Common myeloid progenitor, CD34-positive (primary cell): ENCODE results near the gene COL27A1.

Experiments used
- CTCF ChIA-PET: fragments of 350-600 bp; sonication (Branson Sonifier 250); formaldehyde crosslinking; loops from one replicate; lab custom pipeline; 2021; ENCODE audit warnings: antibody characterized with exemption; lab: Charles Lee
- POLR2A ChIA-PET: fragments of 350-600 bp; sonication (Branson Sonifier 250); formaldehyde crosslinking; loops from one replicate; lab custom pipeline; 2021; ENCODE audit warnings: antibody characterized with exemption; lab: Charles Lee
- DNase-seq, 3 donors: peaks; one replicate each; pipeline versions ENCODE4 v3.0.0 to v3.0.0-alpha.2; 2013
- H3K27ac ChIP-seq, 2 experiments: 1 replicate in 1 of 2; 2 replicates in 1 of 2; pipeline ENCODE4 v1.7.0; 2013; ENCODE audit warnings: inconsistent platforms in 2 of 2, low read length in 2 of 2, mild to moderate bottlenecking in 2 of 2, low read depth in 1 of 2, moderate library complexity in 1 of 2; ENCODE audit not compliant: severe bottlenecking in 2 of 2, insufficient read depth in 1 of 2, poor library complexity in 1 of 2
- H3K27me3 ChIP-seq, 5 experiments: replicated peaks in 2 of 5; 1 replicate in 3 of 5; 2 replicates in 2 of 5; pipeline versions ENCODE4 v1.6.1 to v1.7.0; 2013; ENCODE audit warnings: low read length in 4 of 5, mild to moderate bottlenecking in 2 of 5, moderate library complexity in 2 of 5, inconsistent platforms in 1 of 5; ENCODE audit not compliant: insufficient read depth in 5 of 5, control insufficient read depth in 4 of 5
- H3K36me3 ChIP-seq, 4 experiments: 1 replicate in 2 of 4; 2 replicates in 2 of 4; pipeline versions ENCODE4 v1.6.1 to v1.7.0; 2013; ENCODE audit warnings: low read length in 3 of 4, control low read depth in 1 of 4, mild to moderate bottlenecking in 1 of 4; ENCODE audit not compliant: control insufficient read depth in 4 of 4, insufficient read depth in 4 of 4
- H3K4me1 ChIP-seq, 4 experiments: 1 replicate in 3 of 4; 2 replicates in 1 of 4; pipeline versions ENCODE4 v1.6.1 to v1.7.1; 2013; ENCODE audit warnings: low read length in 3 of 4, mild to moderate bottlenecking in 3 of 4, control low read depth in 1 of 4, inconsistent platforms in 1 of 4, moderate library complexity in 1 of 4; ENCODE audit not compliant: control insufficient read depth in 4 of 4, insufficient read depth in 4 of 4; ENCODE audit errors: control extremely low read depth in 1 of 4
- H3K4me3 ChIP-seq, 7 experiments: 1 replicate in 4 of 7; 2 replicates in 3 of 7; pipeline versions ENCODE4 v1.5.1 to v1.7.0; 2013; ENCODE audit warnings: mild to moderate bottlenecking in 7 of 7, low read length in 6 of 7, moderate library complexity in 6 of 7, inconsistent platforms in 2 of 7, low read depth in 2 of 7, control low read depth in 1 of 7; ENCODE audit not compliant: insufficient read depth in 4 of 7, control insufficient read depth in 1 of 7; ENCODE audit errors: extremely low read depth in 1 of 7
- H3K9me3 ChIP-seq, 5 experiments: 1 replicate in 4 of 5; 2 replicates in 1 of 5; pipeline versions ENCODE4 v1.6.1 to v1.7.1; 2013; ENCODE audit warnings: low read length in 4 of 5, mild to moderate bottlenecking in 2 of 5, inconsistent platforms in 1 of 5, low read depth in 1 of 5, moderate library complexity in 1 of 5; ENCODE audit not compliant: control insufficient read depth in 4 of 5, insufficient read depth in 2 of 5; ENCODE audit errors: control extremely low read depth in 1 of 5
- WGBS: methylation state at CpG from one replicate; pipeline ENCODE4 v1.1.5; 2013; ENCODE audit not compliant: insufficient coverage; 5-methylcytosine and 5-hydroxymethylcytosine counted together

Gene COL27A1

DNA sequence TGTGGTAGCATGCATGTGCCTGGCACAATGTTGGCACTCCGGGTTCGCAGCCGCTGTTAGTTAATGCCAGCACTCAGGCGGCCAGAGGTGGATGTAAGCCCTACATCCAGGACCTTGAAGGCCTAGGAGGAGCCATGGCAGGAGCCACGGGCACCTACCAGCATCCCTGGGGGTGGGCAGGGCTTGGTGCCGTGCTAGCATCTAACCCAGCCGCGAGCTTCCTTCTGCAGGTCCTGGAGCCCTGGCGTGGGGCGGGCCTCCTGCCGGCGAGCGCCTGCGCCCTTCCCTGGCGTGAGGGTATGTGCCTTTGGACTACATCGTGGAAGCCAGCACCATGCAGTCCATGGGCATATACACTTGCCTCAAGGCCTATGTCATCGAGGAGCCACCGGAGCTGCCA is 53.8 kb downstream of the COL27A1 start:
- Histone ChIP-seq H3K27me3 (no peaks in the 10 kb centered on the region), H3K9me3 (no peaks in the 10 kb centered on the region), H3K27ac (no peak overlapping the region), H3K4me1 (no peaks in the 10 kb centered on the region), H3K4me3 (no peak overlapping the region), H3K36me3 (no peaks in the 10 kb centered on the region)
- 96% methylated on average over 17 of the region's 18 CpGs for WGBS
- CTCF ChIA-PET = no interaction called here
- POLR2A ChIA-PET = no interaction called here
- DNase-seq = no peak

DNA sequence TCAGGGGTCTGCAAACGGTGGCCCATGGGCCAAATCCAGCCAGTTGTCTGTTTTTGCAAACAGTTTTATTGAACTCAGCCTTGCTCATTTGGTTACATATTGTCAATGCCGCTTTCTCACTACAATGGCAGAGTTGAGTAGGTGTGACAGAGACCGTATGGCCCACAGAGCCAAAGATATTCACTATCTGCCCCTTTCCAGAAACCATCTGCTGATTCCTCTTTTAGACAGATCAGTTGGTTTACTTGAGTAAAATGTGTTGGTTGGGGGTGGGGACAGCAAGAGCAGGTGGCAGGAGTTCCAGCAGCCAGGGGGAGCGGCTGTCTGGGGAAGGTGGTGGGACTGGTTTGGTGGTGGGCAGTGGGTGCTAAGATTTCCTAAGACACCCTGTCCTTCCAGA is 54.8 kb downstream of the COL27A1 start:
- Histone ChIP-seq H3K4me1 (no peaks in the 10 kb centered on the region), H3K9me3 (no peaks in the 10 kb centered on the region), H3K27ac (no peak overlapping the region), H3K27me3 (no peaks in the 10 kb centered on the region), H3K4me3 (no peak overlapping the region), H3K36me3 (no peaks in the 10 kb centered on the region)
- CTCF ChIA-PET = no interaction called here
- POLR2A ChIA-PET = no interaction called here
- peak in 1 of 3 donors; percentile 20 for DNase-seq
- WGBS = 100% methylated on average over 2 of the region's 4 CpGs

DNA sequence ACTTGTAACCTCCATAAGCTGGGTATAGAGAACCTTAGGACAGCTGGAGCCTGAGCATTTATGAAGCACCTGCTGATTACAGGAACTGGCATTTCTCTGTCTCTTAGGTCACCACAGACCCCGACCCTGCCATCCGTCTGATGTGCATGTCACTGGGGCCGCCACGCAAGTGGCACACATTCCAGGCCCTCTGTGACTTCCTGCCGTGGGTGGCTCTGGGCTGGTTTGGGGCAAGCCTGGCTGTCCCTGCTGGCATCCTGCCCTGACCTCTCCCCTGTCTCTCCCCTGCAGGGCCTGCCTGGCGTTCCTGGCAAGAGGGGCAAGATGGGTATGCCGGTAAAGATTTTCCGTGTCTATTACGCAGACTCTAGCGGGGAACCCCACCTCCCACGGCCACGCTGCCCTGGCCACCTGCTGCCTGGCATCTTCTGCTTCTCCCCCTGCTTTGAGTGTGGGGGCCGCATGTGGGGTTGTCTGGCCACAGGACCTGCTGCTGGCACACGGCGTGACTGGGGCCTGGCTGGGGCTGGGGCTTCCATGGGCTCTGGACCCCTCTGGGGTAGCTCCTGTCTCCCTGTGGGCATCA is 55.4 kb downstream of the COL27A1 start:
- H3K4me1 ChIP-seq = no peaks in the 10 kb centered on the region

DNA sequence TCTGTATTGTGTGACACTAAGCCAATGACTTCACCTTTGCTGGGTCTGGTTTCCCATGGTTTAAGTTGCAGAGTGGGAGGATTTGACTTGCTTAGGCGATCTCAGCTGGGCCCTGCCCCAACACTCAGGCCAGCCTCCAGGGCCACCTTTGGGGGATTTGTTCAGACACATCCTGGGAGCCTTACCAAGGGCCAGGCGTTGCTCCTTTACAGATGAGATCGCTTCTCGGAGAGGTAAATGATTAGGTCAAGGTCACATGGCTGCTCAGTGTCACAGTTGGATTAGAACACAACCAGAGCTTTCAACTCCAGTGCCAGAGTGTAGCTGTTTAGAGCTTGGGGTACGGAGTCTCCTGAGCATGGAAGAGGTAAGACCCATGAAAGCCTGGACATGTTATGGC is 57.5 kb downstream of the COL27A1 start:
- Histone ChIP-seq H3K4me3 (no peak overlapping the region), H3K4me1 (peaks cover 0 to 2% (median 0%) of the 10 kb centered on the region in 4 experiments), H3K27ac (no peak overlapping the region), H3K9me3 (no peaks in the 10 kb centered on the region), H3K27me3 (peaks cover 0 to under 1% (median 0%) of the 10 kb centered on the region in 5 experiments), H3K36me3 (no peaks in the 10 kb centered on the region)
- ChIA-PET POLR2A (no interaction called here), CTCF (interaction anchor here (1.0 kb wide), 1 partner anchor 24 kb away, joined by 3 read pairs; no protein-coding TSS in a partner anchor)
- 94% methylated on average over 5 of the region's 5 CpGs for WGBS
- DNase-seq = no peak

More for the DNA sequence above, 55.4 kb downstream of the COL27A1 start:
- DNase-seq = no peak
- Histone ChIP-seq H3K9me3 (no peaks in the 10 kb centered on the region), H3K27ac (no peak overlapping the region), H3K36me3 (no peaks in the 10 kb centered on the region), H3K4me3 (no peak overlapping the region), H3K27me3 (no peaks in the 10 kb centered on the region)
- ChIA-PET POLR2A (no interaction called here), CTCF (no interaction called here)
- 83% methylated on average over 15 of the region's 15 CpGs for WGBS

DNA sequence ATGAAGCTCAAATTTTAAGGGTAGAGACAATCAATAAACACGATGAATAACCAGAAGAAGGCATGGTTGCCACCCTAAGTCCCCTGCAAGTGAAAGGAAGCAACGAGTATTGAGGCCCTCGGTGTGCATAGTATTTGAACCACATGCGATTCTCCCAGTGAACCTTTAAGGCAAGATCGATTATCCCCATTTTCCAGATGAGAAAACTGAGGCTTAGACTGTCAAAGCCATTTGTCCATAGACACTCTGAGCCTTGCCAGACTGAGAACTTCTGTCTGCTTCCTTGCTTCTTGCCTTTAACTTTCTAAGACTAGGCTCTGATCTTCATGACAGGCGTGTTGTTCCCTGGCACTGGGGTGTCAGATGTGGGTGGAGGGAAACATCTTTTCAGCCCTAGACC is 58.2 kb downstream of the COL27A1 start:
- Histone ChIP-seq H3K27ac (no peak overlapping the region), H3K4me3 (no peak overlapping the region), H3K9me3 (no peaks in the 10 kb centered on the region), H3K27me3 (peaks cover 0 to 2% (median 0%) of the 10 kb centered on the region in 5 experiments), H3K36me3 (no peaks in the 10 kb centered on the region), H3K4me1 (peaks cover 0 to 2% (median 0%) of the 10 kb centered on the region in 4 experiments)
- POLR2A ChIA-PET = no interaction called here
- CTCF ChIA-PET = interaction anchor here (1.0 kb wide), 1 partner anchor 24 kb away, joined by 3 read pairs; no protein-coding TSS in a partner anchor
- 99% methylated on average over 5 of the region's 6 CpGs for WGBS
- no peak for DNase-seq

DNA sequence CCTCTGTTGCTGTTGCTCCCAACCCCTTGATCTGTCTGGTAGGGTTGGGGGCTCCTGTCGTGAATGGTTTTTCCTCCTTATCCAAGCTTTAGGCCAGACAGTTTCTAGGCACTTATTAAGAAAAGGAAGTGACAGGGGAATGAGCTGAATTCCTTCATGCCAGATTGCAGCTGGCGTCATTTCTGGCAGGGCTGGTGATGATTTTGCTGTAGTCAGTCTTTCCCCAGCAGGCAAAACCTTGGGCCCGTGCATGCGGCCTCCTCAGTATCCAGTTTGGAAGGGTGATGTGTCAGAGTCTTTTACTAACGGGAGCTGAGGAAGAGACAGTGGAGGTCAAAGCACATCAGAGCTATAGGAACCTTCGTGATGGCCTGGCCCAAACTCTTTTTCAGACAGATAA is 58.8 kb downstream of the COL27A1 start:
- Histone ChIP-seq H3K9me3 (no peaks in the 10 kb centered on the region), H3K36me3 (no peaks in the 10 kb centered on the region), H3K4me3 (no peak overlapping the region), H3K27me3 (peaks cover 0 to 2% (median 0%) of the 10 kb centered on the region in 5 experiments), H3K4me1 (peaks cover 0 to 2% (median 0%) of the 10 kb centered on the region in 4 experiments), H3K27ac (no peak overlapping the region)
- 83% methylated on average over 5 of the region's 6 CpGs for WGBS
- POLR2A ChIA-PET = no interaction called here
- CTCF ChIA-PET = interaction anchor here (1.0 kb wide), 1 partner anchor 16 kb away, joined by 3 read pairs; no protein-coding TSS in a partner anchor
- no peak for DNase-seq

DNA sequence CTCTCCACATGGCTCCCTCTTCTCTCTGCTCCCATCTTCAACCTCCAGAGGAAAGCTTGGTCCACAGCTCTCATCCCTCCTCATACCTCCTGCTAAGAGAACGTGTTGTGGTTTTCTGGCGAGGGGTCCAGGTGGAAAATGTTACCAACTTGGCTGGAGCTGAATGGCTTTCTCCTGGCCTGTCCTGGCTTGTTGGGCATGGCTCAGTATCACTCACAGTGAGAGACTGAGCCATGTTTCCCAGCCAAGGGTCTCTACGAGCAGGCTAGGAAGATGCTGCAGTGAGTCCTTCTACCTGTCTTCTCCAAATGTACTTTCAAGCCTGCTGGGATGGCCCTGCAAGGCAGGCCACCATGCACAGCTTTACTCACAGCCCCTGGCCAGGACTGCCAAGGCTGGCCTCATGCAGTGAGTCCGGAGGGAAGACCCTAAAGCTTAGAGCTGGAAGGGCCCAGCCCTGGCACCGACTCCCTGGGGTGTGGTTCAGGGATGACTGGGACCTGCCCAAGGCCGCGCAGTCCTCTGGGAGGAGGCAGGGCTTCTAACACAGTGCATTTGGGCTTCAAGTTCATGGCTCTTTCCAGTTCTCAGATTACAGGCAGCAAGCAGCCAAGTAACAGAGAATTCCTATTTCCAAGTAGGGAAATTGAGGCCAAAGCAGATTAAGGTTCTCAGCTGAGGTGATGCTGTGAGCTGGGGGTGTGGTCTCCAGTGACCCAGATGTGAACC is 59.5 kb downstream of the COL27A1 start:
- WGBS = 97% methylated on average over 7 of the region's 7 CpGs
- CTCF ChIA-PET = interaction anchor here (1.0 kb wide), 1 partner anchor 17 kb away, joined by 3 read pairs; no protein-coding TSS in a partner anchor

More for the DNA sequence above, 59.5 kb downstream of the COL27A1 start:
- H3K27ac ChIP-seq = no peak overlapping the region
- H3K4me3 ChIP-seq = no peak overlapping the region
- no peaks in the 10 kb centered on the region for H3K36me3 ChIP-seq
- peaks cover 0 to 2% (median 0%) of the 10 kb centered on the region in 5 experiments for H3K27me3 ChIP-seq
- no peak for DNase-seq
- no peaks in the 10 kb centered on the region for H3K9me3 ChIP-seq
- H3K4me1 ChIP-seq = peaks cover 0 to 2% (median 0%) of the 10 kb centered on the region in 4 experiments
- POLR2A ChIA-PET = no interaction called here
